HepG2 (cell line): ENCODE results near the gene ZBED1. TPM values are rescaled to one million over a fixed set of nuclear protein-coding genes. Genes with fewer than 3 reads are reported as not detected.

Experiments
- ATAC-seq: fragments of 200-7000 bp; cut with Tn5 transposase; 3 replicates; pipeline ENCODE4 v1.9.1; 2020; ENCODE audit warnings: mild to moderate bottlenecking, moderate library complexity
- BruUV-seq: library from RNA; stranded (reverse); fragments of 400-500 nt; replicated peaks from 2 replicates; lab custom pipeline; 2021; lab: Mats Ljungman, UMichigan
- CTCF ChIA-PET: fragments of 300-600 bp; formaldehyde crosslinking; extraction: SDS; loops from one replicate; lab custom pipeline; 2021; ENCODE audit warnings: low total read pairs, inconsistent platforms, low intra/inter-chr PET ratio; lab: Yijun Ruan, JAX
- POLR2A ChIA-PET: fragments of 350-600 bp; sonication (Branson Sonifier 250); formaldehyde crosslinking; loops from one replicate; lab custom pipeline; 2020; ENCODE audit warnings: antibody characterized with exemption, inconsistent platforms; lab: Yijun Ruan, JAX
- DNase-seq: peaks from one replicate; pipeline ENCODE4 v3.0.0-alpha.2; 2015; ENCODE audit warnings: low spot score
- FAIRE-seq: peaks from 3 replicates; lab custom pipeline; 2011; peaks lifted over from hg19 to GRCh38; lab: Jason Lieb, UNC
- H2AFZ ChIP-seq: one replicate; pipeline ENCODE4 v1.6.1; 2011; ENCODE audit warnings: low read length, inconsistent platforms
- H3K27ac ChIP-seq: fragments of 300-600 bp; 3 replicates; pipeline ENCODE4 v1.8.0; 2011; ENCODE audit warnings: mixed run types, mild to moderate bottlenecking, mixed read lengths, low read length, inconsistent platforms; ENCODE audit not compliant: insufficient read depth; ENCODE audit errors: extremely low read length
- H3K27me3 ChIP-seq, 2 experiments: fragments of 200-600 bp in 1 of 2; 2 replicates in 1 of 2; 3 replicates in 1 of 2; pipeline versions ENCODE4 v1.6.0 to v1.8.0; 2011; ENCODE audit warnings: low read length in 2 of 2, mild to moderate bottlenecking in 2 of 2, moderate library complexity in 2 of 2, inconsistent platforms in 1 of 2; ENCODE audit not compliant: insufficient read depth in 2 of 2, control insufficient read depth in 1 of 2
- H3K36me3 ChIP-seq, 2 experiments: fragments of 200-600 bp in 1 of 2; replicated peaks in 1 of 2; 2 replicates in 1 of 2; 3 replicates in 1 of 2; pipeline versions ENCODE4 v1.5.1 to v1.8.0; 2011; ENCODE audit warnings: low read length in 2 of 2, inconsistent platforms in 1 of 2; ENCODE audit not compliant: insufficient read depth in 2 of 2, control insufficient read depth in 1 of 2
- H3K4me1 ChIP-seq: 2 replicates; pipeline ENCODE4 v1.5.1; 2012; ENCODE audit warnings: low read length, inconsistent platforms; ENCODE audit not compliant: insufficient read depth
- H3K4me2 ChIP-seq: 2 replicates; pipeline ENCODE4 v1.6.0; 2011; ENCODE audit warnings: low read depth, low read length, inconsistent platforms
- H3K4me3 ChIP-seq, 3 experiments: fragments of 200-600 bp in 1 of 3; sonication (generic), shearing (Covaris generic) in 1 of 3; replicated peaks in 1 of 3; 2 replicates each; pipeline ENCODE4 v1.5.1; 2011 to 2016; ENCODE audit warnings: low read length in 3 of 3, inconsistent platforms in 2 of 3, low read depth in 2 of 3, mild to moderate bottlenecking in 2 of 3, control low read depth in 1 of 3, mixed read lengths in 1 of 3; ENCODE audit not compliant: insufficient read depth in 1 of 3
- H3K79me2 ChIP-seq: one replicate; pipeline ENCODE4 v1.6.1; 2011; ENCODE audit warnings: low read length, inconsistent platforms; ENCODE audit not compliant: insufficient read depth
- H3K9ac ChIP-seq: 2 replicates; pipeline ENCODE4 v1.6.0; 2011; ENCODE audit warnings: mild to moderate bottlenecking, low read depth, low read length, inconsistent platforms; ENCODE audit not compliant: insufficient read depth
- H3K9me3 ChIP-seq: 2 replicates; pipeline ENCODE4 v1.5.1; 2012; ENCODE audit warnings: mild to moderate bottlenecking, low read length
- H4K20me1 ChIP-seq: 2 replicates; pipeline ENCODE4 v1.6.0; 2011; ENCODE audit warnings: inconsistent platforms, mild to moderate bottlenecking, low read length, moderate library complexity; ENCODE audit not compliant: insufficient read depth
- BCL6 ChIP-seq: IDR thresholded peaks from 2 replicates; pipeline ENCODE4 v1.6.1; 2016; ENCODE audit warnings: missing genetic modification reagents, missing compliant biosample characterization
- CREB1 ChIP-seq, 2 experiments: fragments of 450-650 bp in 1 of 2; IDR thresholded peaks; 2 replicates each; pipeline ENCODE4 v1.6.1; 2016 to 2017; ENCODE audit warnings: control low read depth in 1 of 2, mild to moderate bottlenecking in 1 of 2, missing compliant biosample characterization in 1 of 2, missing genetic modification characterization in 1 of 2
- FOSL1 ChIP-seq: sonication (generic); formaldehyde crosslinking; IDR thresholded peaks from 2 replicates; pipeline ENCODE4 v1.9.0; 2021; ENCODE audit warnings: missing genetic modification reagents, borderline replicate concordance
- GATA4 ChIP-seq: sonication (generic); IDR thresholded peaks from 2 replicates; pipeline ENCODE4 v1.6.1; 2016; ENCODE audit warnings: antibody characterized with exemption, low read depth, borderline replicate concordance
- KAT7 ChIP-seq: IDR thresholded peaks from 2 replicates; pipeline ENCODE4 v1.6.1; 2018; ENCODE audit warnings: borderline replicate concordance, missing compliant biosample characterization
- ONECUT2 ChIP-seq: sonication (generic); formaldehyde crosslinking; IDR thresholded peaks from 2 replicates; pipeline ENCODE4 v1.4.0; 2020; ENCODE audit warnings: missing genetic modification reagents
- TP53 ChIP-seq: sonication (generic); formaldehyde crosslinking; conservative IDR thresholded peaks from 2 replicates; pipeline ENCODE4 v1.4.0; 2020; ENCODE audit warnings: missing genetic modification reagents
- ZGPAT ChIP-seq: IDR thresholded peaks from 2 replicates; pipeline ENCODE4 v1.6.1; 2016; ENCODE audit warnings: mild to moderate bottlenecking
- ZMYM4 ChIP-seq: sonication (generic); formaldehyde crosslinking; IDR thresholded peaks from 2 replicates; pipeline ENCODE4 v1.8.1; 2023; ENCODE audit warnings: mild to moderate bottlenecking, missing genetic modification reagents
- ZNF839 ChIP-seq: sonication (generic); formaldehyde crosslinking; IDR thresholded peaks from 2 replicates; pipeline ENCODE4 v1.4.0; 2020; ENCODE audit warnings: missing genetic modification reagents, mild to moderate bottlenecking, borderline replicate concordance
- ZSCAN9 ChIP-seq: IDR thresholded peaks from 2 replicates; pipeline ENCODE4 v1.6.1; 2016; ENCODE audit warnings: borderline replicate concordance
- WGBS: methylation state at CpG from one replicate; pipeline ENCODE4 v1.1.6; 2017; ENCODE audit warnings: low lambda C conversion rate; 5-methylcytosine and 5-hydroxymethylcytosine counted together
- in situ Hi-C: cut with HindIII; loops from 2 replicates; pipeline ENCODE4 v1.10.0; 2017; ENCODE audit warnings: low pct_unique_long_range_greater_than_20kb; ENCODE audit not compliant: extremely low pct_ligation_motif_present
- intact Hi-C: fragments of 100-400 bp; cut with micrococcal nuclease; formaldehyde crosslinking; loops from one replicate; pipeline ENCODE4 v1.10.0; 2022; ENCODE audit not compliant: unreplicated experiment
- polyA plus RNA-seq, 8 experiments: library from polyadenylated mRNA; depleted of rRNA in 3 of 8; stranded (reverse) in 7 of 8; unstranded in 1 of 8; fragments of >200 nt; fragmentation: Illumina TruSeq in 4 of 8; extraction: Trizol in 4 of 8; gene quantifications; 2 replicates each; pipeline versions ENCODE4 v1.2.1 to v1.2.3, GENCODE V29; 2011 to 2016; ENCODE audit warnings: low read depth in 4 of 8, missing spikeins in 1 of 8, mixed read lengths in 1 of 8; ENCODE audit not compliant: insufficient read depth in 1 of 8
- total RNA-seq, 5 experiments: library from RNA; depleted of rRNA; stranded (reverse); fragments of >200 nt; fragmentation: Illumina TruSeq; extraction: Trizol; gene quantifications; 2 replicates each; pipeline ENCODE4 v1.2.3, GENCODE V29; 2016; ENCODE audit warnings: low read depth in 1 of 5

Gene ZBED1
- total and polyA plus RNA-seq, 2 of the 13 experiments (the other 11 are each of a cell fraction or from before 2014, with no cell fraction given), result 20.0 to 29.8 TPM

- H4K20me1 ChIP-seq, result no peaks in the 10 kb centered on the region
- no peak overlapping the region for H3K9ac ChIP-seq
- no peak overlapping the region for H3K4me3 ChIP-seq
- WGBS, result 50% methylated on average over 1 of the region's 4 CpGs
- no peaks in the 10 kb centered on the region for H3K9me3 ChIP-seq
- FAIRE-seq, result no peak
- H3K79me2 ChIP-seq, result no peaks in the 10 kb centered on the region
- no TSS peak for BruUV-seq
- CTCF ChIA-PET, result no interaction called here
- peaks cover 8% of the 10 kb centered on the region for H3K4me1 ChIP-seq
- no peaks in the 10 kb centered on the region for H3K36me3 ChIP-seq
- H2AFZ ChIP-seq, result no peak overlapping the region
- no peak for ATAC-seq
- POLR2A ChIA-PET, result no interaction called here
- no peak overlapping the region for H3K27ac ChIP-seq
- DNase-seq, result no peak
- H3K4me2 ChIP-seq, result no peak overlapping the region
- H3K27me3 ChIP-seq, result no peaks in the 10 kb centered on the region
- intact Hi-C loops (no loop called here), in situ Hi-C loops (no loop called here)
- TF ChIP-seq ONECUT2 (CRISPR knock-in tag), result no peak
- TF ChIP-seq FOSL1 (CRISPR knock-in tag), result no peak
- TF ChIP-seq ZNF839 (CRISPR knock-in tag), result no peak
- no peak for TF ChIP-seq ZMYM4 (CRISPR knock-in tag)
- TF ChIP-seq KAT7 (CRISPR knock-in tag), result no peak
- no peak for TF ChIP-seq BCL6 (CRISPR knock-in tag)
- no peak for TF ChIP-seq CREB1 (IDR thresholded peaks at IDR 0.05)
- TF ChIP-seq CREB1 (CRISPR knock-in tag; IDR thresholded peaks at IDR 0.05), result no peak
- TF ChIP-seq TP53, result no peak
- no peak for TF ChIP-seq ZGPAT
- TF ChIP-seq GATA4, result no peak
- no peak for TF ChIP-seq ZSCAN9 (CRISPR knock-in tag)
- TF ChIP-seq, all 625 proteins: peak for 0
Measured at GRCh38 chrX:2547736-2548135, 47.0 kb upstream of the ZBED1 start.
